SH-SY5Y (cell line): ENCODE data around the gene NHLRC2.

ENCODE experiments used
- GATA2 ChIP-seq: IDR thresholded peaks from 2 replicates; pipeline ENCODE4 v1.6.1; 2011; ENCODE audit warnings: mild to moderate bottlenecking, low read depth, low read length
- GATA3 ChIP-seq: IDR thresholded peaks from 2 replicates; pipeline ENCODE4 v1.6.1; 2011; ENCODE audit warnings: low read depth, mild to moderate bottlenecking, low read length, moderate library complexity

- no peak for TF ChIP-seq GATA2
- no peak for TF ChIP-seq GATA3
These were observed 46.3 kb upstream of the NHLRC2 start for GRCh38 chr10:113808168-113808567.
